ENCODE data around the gene DUSP1.

Gene DUSP1

GRCh38 chr5:172723508-172723907, 47.5 kb downstream of the DUSP1 start:
- Histone ChIP-seq H3K79me2 (ENCODE audit: insufficient read depth, low read length) (no peaks in the 10 kb centered on the region), H3K9me3 (ENCODE audit: insufficient read depth, low read depth, low read length) (no peaks in the 10 kb centered on the region), H3K9ac (ENCODE audit: low read depth, low read length, poor library complexity, severe bottlenecking) (no peak overlapping the region), H3K4me1 (ENCODE audit: insufficient read depth, low read length, poor library complexity, severe bottlenecking) (no peaks in the 10 kb centered on the region), H3K4me3 (ENCODE audit: low read length, poor library complexity, severe bottlenecking) (no peak overlapping the region), H3K4me2 (ENCODE audit: low read depth, low read length, poor library complexity, severe bottlenecking) (no peak overlapping the region), H4K20me1 (ENCODE audit: insufficient read depth, low read length, poor library complexity, severe bottlenecking) (no peaks in the 10 kb centered on the region), H2AFZ (ENCODE audit: low read length) (no peak overlapping the region), H3K27me3 (ENCODE audit: insufficient read depth, low read length, poor library complexity, severe bottlenecking) (no peaks in the 10 kb centered on the region), H3F3A (ENCODE audit: low read depth) (no peaks in the 10 kb centered on the region), H3K9me2 (replicated peaks; ENCODE audit: low read depth, low read length) (no peaks in the 10 kb centered on the region), H3K36me3 (ENCODE audit: insufficient read depth, low read length) (no peaks in the 10 kb centered on the region)
- TF ChIP-seq CTCF (conservative IDR thresholded peaks at IDR 0.05; ENCODE audit: low read length) (no peak), EZH2phosphoT487 (IDR thresholded peaks at IDR 0.05; ENCODE audit: borderline replicate concordance) (no peak)

GRCh38 chr5:172722327-172722815, 48.6 kb downstream of the DUSP1 start:
- Histone ChIP-seq H3K9me3 (ENCODE audit: insufficient read depth, low read depth, low read length) (no peaks in the 10 kb centered on the region), H3F3A (ENCODE audit: low read depth) (no peaks in the 10 kb centered on the region), H3K4me2 (ENCODE audit: low read depth, low read length, poor library complexity, severe bottlenecking) (no peak overlapping the region), H3K27me3 (ENCODE audit: insufficient read depth, low read length, poor library complexity, severe bottlenecking) (no peaks in the 10 kb centered on the region), H3K4me1 (ENCODE audit: insufficient read depth, low read length, poor library complexity, severe bottlenecking) (no peaks in the 10 kb centered on the region), H3K79me2 (ENCODE audit: insufficient read depth, low read length) (no peaks in the 10 kb centered on the region), H3K9ac (ENCODE audit: low read depth, low read length, poor library complexity, severe bottlenecking) (no peak overlapping the region), H2AFZ (ENCODE audit: low read length) (no peak overlapping the region), H4K20me1 (ENCODE audit: insufficient read depth, low read length, poor library complexity, severe bottlenecking) (no peaks in the 10 kb centered on the region), H3K36me3 (ENCODE audit: insufficient read depth, low read length) (no peaks in the 10 kb centered on the region), H3K9me2 (replicated peaks; ENCODE audit: low read depth, low read length) (no peaks in the 10 kb centered on the region), H3K4me3 (ENCODE audit: low read length, poor library complexity, severe bottlenecking) (no peak overlapping the region)
- TF ChIP-seq EZH2phosphoT487 (IDR thresholded peaks at IDR 0.05; ENCODE audit: borderline replicate concordance) (no peak), CTCF (conservative IDR thresholded peaks at IDR 0.05; ENCODE audit: low read length) (no peak)

- Histone ChIP-seq H3K27me3 (ENCODE audit: insufficient read depth, low read length, poor library complexity, severe bottlenecking) (no peaks in the 10 kb centered on the region), H3F3A (ENCODE audit: low read depth) (no peaks in the 10 kb centered on the region), H3K4me1 (ENCODE audit: insufficient read depth, low read length, poor library complexity, severe bottlenecking) (no peaks in the 10 kb centered on the region), H3K4me3 (ENCODE audit: low read length, poor library complexity, severe bottlenecking) (no peak overlapping the region), H3K36me3 (ENCODE audit: insufficient read depth, low read length) (no peaks in the 10 kb centered on the region), H3K4me2 (ENCODE audit: low read depth, low read length, poor library complexity, severe bottlenecking) (no peak overlapping the region), H3K9me2 (replicated peaks; ENCODE audit: low read depth, low read length) (no peaks in the 10 kb centered on the region), H4K20me1 (ENCODE audit: insufficient read depth, low read length, poor library complexity, severe bottlenecking) (no peaks in the 10 kb centered on the region), H3K79me2 (ENCODE audit: insufficient read depth, low read length) (no peaks in the 10 kb centered on the region), H2AFZ (ENCODE audit: low read length) (no peak overlapping the region), H3K9me3 (ENCODE audit: insufficient read depth, low read depth, low read length) (no peaks in the 10 kb centered on the region), H3K9ac (ENCODE audit: low read depth, low read length, poor library complexity, severe bottlenecking) (no peak overlapping the region)
- TF ChIP-seq CTCF (conservative IDR thresholded peaks at IDR 0.05; ENCODE audit: low read length) (no peak), EZH2phosphoT487 (IDR thresholded peaks at IDR 0.05; ENCODE audit: borderline replicate concordance) (no peak)
Observed at GRCh38 chr5:172721455-172722326, 49.3 kb downstream of the DUSP1 start.
